Measurements from ENCODE around the gene PNMA1. TPM values are rescaled to one million over a fixed set of nuclear protein-coding genes. Genes with fewer than 3 reads are reported as not detected.
A peak's percentile ranks its signal among the peaks of the same experiment; 100 is the strongest.

The PNMA1 gene
- total RNA-seq, 1 donor from 2014 or later = 25.9 TPM

DNA sequence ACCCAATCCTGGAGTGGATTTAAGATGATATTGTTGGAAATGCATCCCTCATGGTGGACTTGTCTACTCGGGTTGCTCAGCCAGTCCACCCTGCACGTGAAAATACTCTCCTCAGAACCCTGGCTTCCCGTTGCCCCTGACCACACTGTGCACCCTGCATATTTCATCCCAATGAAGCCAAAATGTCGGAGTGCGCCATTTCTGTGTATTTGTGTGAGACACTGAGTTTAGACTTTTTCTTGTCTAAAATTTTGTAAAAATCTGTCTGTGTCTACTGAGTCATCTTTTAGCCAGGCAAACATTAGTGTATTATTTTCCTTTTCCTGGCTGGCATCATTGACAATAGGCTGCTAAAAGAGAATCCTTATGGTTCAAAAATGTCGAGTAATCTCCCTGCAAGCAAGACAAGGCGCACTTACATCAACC is 485 bp upstream of the PNMA1 start:
- Mint-ChIP-seq H3K4me3 (peak overlapping the region; percentile 90), H3K27ac (peak overlapping the region; percentile 95), H3K4me1 (peaks cover 57% of the 10 kb centered on the region), H3K27me3 (ENCODE audit: insufficient read depth, low read depth) (peaks cover 12% of the 10 kb centered on the region), H3K36me3 (peaks cover 10% of the 10 kb centered on the region), H3K9me3 (no peaks in the 10 kb centered on the region)
- peak; percentile 5 for TF ChIP-seq EZH2 (IDR thresholded peaks at IDR 0.05)
- TF ChIP-seq EZH2phosphoT487 (IDR thresholded peaks at IDR 0.05) = no peak
- peaks cover 50% of the 10 kb centered on the region for H3K79me2 ChIP-seq (ENCODE audit: low read depth)
- DNase-seq (ENCODE audit: low spot score) = no peak
- H3K27ac ChIP-seq = no peak overlapping the region
- H3K36me3 ChIP-seq = no peaks in the 10 kb centered on the region
- peaks cover 57% of the 10 kb centered on the region for H4K20me1 ChIP-seq (ENCODE audit: low read depth)
- H3K27me3 ChIP-seq = peaks cover 11% of the 10 kb centered on the region
- peaks cover 30% of the 10 kb centered on the region for H3F3A ChIP-seq (ENCODE audit: low read depth)
- peaks cover 45% of the 10 kb centered on the region for H3K4me1 ChIP-seq
- no peak overlapping the region for H3K9ac ChIP-seq
- H3K4me2 ChIP-seq = peak overlapping the region; percentile 90
- H2AFZ ChIP-seq (replicated peaks) = no peak overlapping the region
- no peaks in the 10 kb centered on the region for H3K9me3 ChIP-seq (ENCODE audit: low read depth)
- H3K4me3 ChIP-seq = peak overlapping the region; percentile 75

DNA sequence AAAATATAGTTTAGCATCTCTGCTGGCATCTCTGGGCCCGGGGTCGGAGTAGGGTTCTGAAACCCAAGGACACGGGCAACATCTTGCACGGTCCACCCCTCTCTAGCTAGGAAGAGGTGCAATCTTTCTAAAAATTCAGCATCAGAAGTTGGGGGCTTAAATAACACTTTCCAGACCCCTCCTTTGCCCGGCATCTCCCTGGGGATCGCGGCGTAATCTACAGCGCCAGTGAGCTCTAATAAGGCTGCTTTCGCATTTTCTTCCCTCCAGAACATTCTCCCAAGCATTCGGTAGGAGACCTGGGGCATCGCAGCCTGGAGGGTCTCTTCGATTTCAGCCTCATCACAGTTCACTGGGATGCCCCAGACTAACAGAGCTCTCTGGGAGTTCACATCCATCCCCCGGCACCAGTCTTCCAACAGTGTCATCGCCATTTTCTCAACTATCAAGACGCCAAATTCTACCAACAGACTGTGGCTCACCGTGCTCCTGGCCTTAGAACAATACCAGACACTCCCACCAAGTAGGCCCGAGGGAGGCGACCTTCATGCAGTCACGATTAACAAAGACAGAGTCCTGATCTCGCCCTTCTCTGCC is 880 bp downstream of the PNMA1 start:
- peaks cover 10% of the 10 kb centered on the region for H3K27me3 Mint-ChIP-seq (ENCODE audit: insufficient read depth, low read depth)
- peak; percentile 10 for TF ChIP-seq EZH2 (IDR thresholded peaks at IDR 0.05)
- TF ChIP-seq, protein P1, sequence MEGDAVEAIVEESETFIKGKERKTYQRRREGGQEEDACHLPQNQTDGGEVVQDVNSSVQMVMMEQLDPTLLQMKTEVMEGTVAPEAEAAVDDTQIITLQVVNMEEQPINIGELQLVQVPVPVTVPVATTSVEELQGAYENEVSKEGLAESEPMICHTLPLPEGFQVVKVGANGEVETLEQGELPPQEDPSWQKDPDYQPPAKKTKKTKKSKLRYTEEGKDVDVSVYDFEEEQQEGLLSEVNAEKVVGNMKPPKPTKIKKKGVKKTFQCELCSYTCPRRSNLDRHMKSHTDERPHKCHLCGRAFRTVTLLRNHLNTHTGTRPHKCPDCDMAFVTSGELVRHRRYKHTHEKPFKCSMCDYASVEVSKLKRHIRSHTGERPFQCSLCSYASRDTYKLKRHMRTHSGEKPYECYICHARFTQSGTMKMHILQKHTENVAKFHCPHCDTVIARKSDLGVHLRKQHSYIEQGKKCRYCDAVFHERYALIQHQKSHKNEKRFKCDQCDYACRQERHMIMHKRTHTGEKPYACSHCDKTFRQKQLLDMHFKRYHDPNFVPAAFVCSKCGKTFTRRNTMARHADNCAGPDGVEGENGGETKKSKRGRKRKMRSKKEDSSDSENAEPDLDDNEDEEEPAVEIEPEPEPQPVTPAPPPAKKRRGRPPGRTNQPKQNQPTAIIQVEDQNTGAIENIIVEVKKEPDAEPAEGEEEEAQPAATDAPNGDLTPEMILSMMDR (IDR thresholded peaks at IDR 0.05) = no peak
- no peak for TF ChIP-seq EZH2phosphoT487 (IDR thresholded peaks at IDR 0.05)
- Histone ChIP-seq H3K4me1 (peaks cover 36% of the 10 kb centered on the region), H2AFZ (replicated peaks) (peak overlapping the region; percentile 92), H3K4me3 (peak overlapping the region; percentile 75), H3F3A (ENCODE audit: low read depth) (peaks cover 21% of the 10 kb centered on the region), H3K27me3 (peaks cover 11% of the 10 kb centered on the region), H3K4me2 (peak overlapping the region; percentile 90), H3K36me3 (no peaks in the 10 kb centered on the region), H3K79me2 (ENCODE audit: low read depth) (peaks cover 46% of the 10 kb centered on the region), H3K9ac (peak overlapping the region; percentile 63), H3K9me3 (ENCODE audit: low read depth) (no peaks in the 10 kb centered on the region), H4K20me1 (ENCODE audit: low read depth) (peaks cover 57% of the 10 kb centered on the region), H3K27ac (peak overlapping the region; percentile 74)
- no peaks in the 10 kb centered on the region for H3K9me3 Mint-ChIP-seq
- H3K4me3 Mint-ChIP-seq = peak overlapping the region; percentile 99
- H3K27ac Mint-ChIP-seq = peak overlapping the region; percentile 99
- peaks cover 10% of the 10 kb centered on the region for H3K36me3 Mint-ChIP-seq
- DNase-seq (ENCODE audit: low spot score) = no peak
- H3K4me1 Mint-ChIP-seq = peaks cover 50% of the 10 kb centered on the region

DNA sequence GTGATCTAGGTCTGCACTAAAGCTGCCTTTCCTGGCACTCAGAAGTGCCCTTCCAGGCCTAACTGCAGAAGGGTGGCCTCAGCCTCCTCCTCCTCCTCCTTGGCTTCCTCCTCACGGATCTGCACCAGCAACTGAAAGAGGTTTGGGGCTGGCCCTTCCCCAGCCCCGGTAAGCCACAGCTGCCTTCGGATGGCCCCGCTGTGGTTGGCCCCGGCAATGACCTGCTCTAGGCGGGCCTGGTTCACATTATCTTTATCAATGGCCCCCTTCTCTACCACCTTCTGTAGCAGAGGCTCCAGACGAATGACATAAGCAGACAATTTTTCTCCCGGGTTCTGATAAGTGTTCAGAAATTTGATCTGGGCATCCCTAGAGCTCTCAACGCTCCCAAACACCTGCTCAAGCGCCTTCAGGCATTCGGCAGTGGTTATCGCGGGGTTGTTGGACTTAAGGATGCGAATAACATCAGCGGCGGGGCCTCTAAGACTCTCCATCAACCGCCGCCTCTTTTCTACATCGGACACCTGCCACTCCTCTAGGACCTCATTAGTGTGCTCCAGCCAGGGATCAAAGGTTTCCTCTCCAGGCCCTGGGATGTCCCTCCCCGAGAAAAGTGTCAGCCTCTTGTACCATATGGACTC is 1.5 kb downstream of the PNMA1 start:
- Histone ChIP-seq H2AFZ (replicated peaks) (no peak overlapping the region), H3K79me2 (ENCODE audit: low read depth) (peaks cover 39% of the 10 kb centered on the region), H3K27ac (no peak overlapping the region), H3K4me2 (peak overlapping the region; percentile 90), H3K27me3 (peaks cover 11% of the 10 kb centered on the region), H3F3A (ENCODE audit: low read depth) (peaks cover 19% of the 10 kb centered on the region), H3K4me1 (peaks cover 31% of the 10 kb centered on the region), H3K9ac (no peak overlapping the region), H3K9me3 (ENCODE audit: low read depth) (no peaks in the 10 kb centered on the region), H3K36me3 (no peaks in the 10 kb centered on the region), H3K4me3 (peak overlapping the region; percentile 75), H4K20me1 (ENCODE audit: low read depth) (peaks cover 54% of the 10 kb centered on the region)
- no peak for TF ChIP-seq EZH2phosphoT487 (IDR thresholded peaks at IDR 0.05)
- TF ChIP-seq EZH2 (IDR thresholded peaks at IDR 0.05) = no peak
- TF ChIP-seq, protein P1 (IDR thresholded peaks at IDR 0.05) = no peak
- peak overlapping the region; percentile 99 for H3K4me3 Mint-ChIP-seq
- H3K27me3 Mint-ChIP-seq (ENCODE audit: insufficient read depth, low read depth) = peaks cover 10% of the 10 kb centered on the region
- H3K4me1 Mint-ChIP-seq = peaks cover 48% of the 10 kb centered on the region
- peak; percentile 67 for DNase-seq (ENCODE audit: low spot score)
- peak overlapping the region; percentile 99 for H3K27ac Mint-ChIP-seq
- peaks cover 10% of the 10 kb centered on the region for H3K36me3 Mint-ChIP-seq
- no peaks in the 10 kb centered on the region for H3K9me3 Mint-ChIP-seq

DNA sequence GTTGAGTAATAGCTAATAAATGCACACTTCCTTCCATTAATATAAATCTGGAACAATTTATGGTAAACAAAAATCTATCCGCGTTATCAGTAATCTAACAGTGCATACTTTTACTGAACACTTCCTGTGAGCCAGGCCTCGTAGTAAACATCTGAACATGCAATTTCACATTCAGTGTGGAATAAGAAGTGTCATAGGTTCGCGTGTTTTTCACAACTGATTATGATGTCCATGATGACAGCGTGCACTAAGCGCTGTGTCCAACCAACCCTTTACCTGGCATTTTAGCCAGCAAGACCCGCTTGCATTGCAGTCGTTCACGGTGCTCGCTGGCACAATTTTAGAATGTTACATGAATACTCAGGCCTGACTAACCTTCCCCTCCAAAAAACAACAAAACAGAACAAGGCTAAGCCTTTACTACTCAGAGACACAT is 2.1 kb downstream of the PNMA1 start:
- Mint-ChIP-seq H3K27me3 (ENCODE audit: insufficient read depth, low read depth) (peaks cover 10% of the 10 kb centered on the region), H3K27ac (peak overlapping the region; percentile 28), H3K36me3 (peaks cover 10% of the 10 kb centered on the region), H3K4me3 (peak overlapping the region; percentile 99), H3K4me1 (peaks cover 42% of the 10 kb centered on the region), H3K9me3 (no peaks in the 10 kb centered on the region)
- Histone ChIP-seq H3K9ac (no peak overlapping the region), H3K36me3 (no peaks in the 10 kb centered on the region), H3K4me1 (peaks cover 25% of the 10 kb centered on the region), H3K9me3 (ENCODE audit: low read depth) (no peaks in the 10 kb centered on the region), H3F3A (ENCODE audit: low read depth) (peaks cover 19% of the 10 kb centered on the region), H3K27me3 (peaks cover 11% of the 10 kb centered on the region), H3K4me3 (peak overlapping the region; percentile 75), H4K20me1 (ENCODE audit: low read depth) (peaks cover 48% of the 10 kb centered on the region), H3K4me2 (peak overlapping the region; percentile 90), H3K79me2 (ENCODE audit: low read depth) (peaks cover 33% of the 10 kb centered on the region), H2AFZ (replicated peaks) (no peak overlapping the region), H3K27ac (no peak overlapping the region)
- no peak for DNase-seq (ENCODE audit: low spot score)
- TF ChIP-seq, protein P1 (IDR thresholded peaks at IDR 0.05) = no peak
- TF ChIP-seq EZH2phosphoT487 (IDR thresholded peaks at IDR 0.05) (no peak), EZH2 (IDR thresholded peaks at IDR 0.05) (no peak)

Measured in neural progenitor cell (in vitro differentiated cells).